Adrenal gland (tissue), 5 donors: Measurements from ENCODE around the gene ZDHHC5.
"Not testable (repeated sequence)": the region's sequence is repeated elsewhere in the genome, so short reads cannot be mapped to it uniquely, and the experiment has no call there.

ENCODE experiments used
- CTCF ChIP-seq, 6 experiments: fragments of 450-650 bp in 4 of 6; fragments of 200-600 bp in 2 of 6; sonication (generic) in 1 of 6; IDR thresholded peaks; 1 replicate in 5 of 6; 2 replicates in 1 of 6; pipeline versions ENCODE4 v1.5.1 to v1.8.0; 2016 to 2021; ENCODE audit warnings: antibody characterized with exemption in 6 of 6, mild to moderate bottlenecking in 2 of 6, moderate library complexity in 1 of 6
- POLR2A ChIP-seq, 2 donors: fragments of 450-650 bp; IDR thresholded peaks; one replicate each; pipeline ENCODE4 v1.6.1; 2017; ENCODE audit warnings: antibody characterized with exemption in 2 of 2, mild to moderate bottlenecking in 2 of 2, moderate library complexity in 1 of 2
- donor health status: DM: no; HTN: no; CAD: no.

GRCh38 chr11:57705432-57705831 lies 37.5 kb downstream of the ZDHHC5 start:
- not testable (repeated sequence) for TF ChIP-seq CTCF, POLR2A (IDR thresholded peaks at IDR 0.05)
